SU-DHL-6 (cell line): ENCODE data around the gene HECW1.

ENCODE experiments used
- H2AFZ ChIP-seq: fragments of 200-600 bp; sonication (generic); 2 replicates; pipeline ENCODE4 v1.6.1; 2014; ENCODE audit warnings: low read depth, mild to moderate bottlenecking, moderate library complexity, mixed read lengths, antibody characterized with exemption, low read length; ENCODE audit not compliant: severe bottlenecking
- H3F3A ChIP-seq: fragments of 200-600 bp; shearing (Covaris generic); 2 replicates; pipeline ENCODE4 v1.6.0; 2016; ENCODE audit warnings: antibody characterized with exemption, mild to moderate bottlenecking; ENCODE audit not compliant: insufficient read depth
- H3K27ac ChIP-seq: fragments of 200-600 bp; sonication (generic); 2 replicates; pipeline ENCODE4 v1.5.1; 2016; ENCODE audit warnings: low read depth, mild to moderate bottlenecking, low read length, moderate library complexity, mixed read lengths
- H3K27me3 ChIP-seq: fragments of 200-600 bp; sonication (generic), shearing (Covaris generic); 2 replicates; pipeline ENCODE4 v1.6.0; 2014; ENCODE audit warnings: mild to moderate bottlenecking, low read length
- H3K36me3 ChIP-seq: fragments of 200-600 bp; sonication (generic); 2 replicates; pipeline ENCODE4 v1.6.1; 2014; ENCODE audit warnings: mild to moderate bottlenecking, low read length, mixed read lengths
- H3K4me2 ChIP-seq: fragments of 300-600, 200-600 bp; shearing (Covaris generic), sonication (generic); 2 replicates; pipeline ENCODE4 v1.6.0; 2014; ENCODE audit warnings: low read length, low read depth, mild to moderate bottlenecking; ENCODE audit not compliant: poor library complexity, severe bottlenecking
- H3K4me3 ChIP-seq: fragments of 200-600 bp; sonication (generic); 2 replicates; pipeline ENCODE4 v1.5.1; 2014; ENCODE audit warnings: antibody characterized with exemption, low read length, mild to moderate bottlenecking, mixed read lengths; ENCODE audit not compliant: insufficient read depth, poor library complexity, severe bottlenecking
- H3K79me2 ChIP-seq: fragments of 200-600 bp; sonication (generic); 2 replicates; pipeline ENCODE4 v1.6.1; 2014; ENCODE audit warnings: mild to moderate bottlenecking, low read length, moderate library complexity; ENCODE audit not compliant: insufficient read depth
- H3K9ac ChIP-seq: fragments of 200-600 bp; sonication (generic); 2 replicates; pipeline ENCODE4 v1.7.0; 2014; ENCODE audit warnings: mild to moderate bottlenecking, low read length
- H3K9me2 ChIP-seq: fragments of 200-600 bp; sonication (generic); replicated peaks from 2 replicates; pipeline ENCODE4 v1.6.1; 2014; ENCODE audit warnings: low read length; ENCODE audit not compliant: insufficient read depth
- H3K9me3 ChIP-seq: fragments of 200-600 bp; sonication (generic); 2 replicates; pipeline ENCODE4 v1.6.1; 2014; ENCODE audit warnings: low read length, mixed read lengths; ENCODE audit not compliant: insufficient read depth
- H4K20me1 ChIP-seq: fragments of 200-600 bp; sonication (generic); 2 replicates; pipeline ENCODE4 v1.6.1; 2014; ENCODE audit warnings: low read depth, mild to moderate bottlenecking, antibody characterized with exemption, low read length, moderate library complexity, mixed read lengths
- CTCF ChIP-seq: fragments of 200-600 bp; sonication (generic); IDR thresholded peaks from one replicate; pipeline ENCODE4 v1.5.1; 2017; ENCODE audit warnings: antibody characterized with exemption, mild to moderate bottlenecking, low read length, moderate library complexity; ENCODE audit not compliant: insufficient read depth, poor library complexity, severe bottlenecking
- EZH2phosphoT487 ChIP-seq: fragments of 200-600 bp; sonication (generic), shearing (Covaris generic); conservative IDR thresholded peaks from 2 replicates; pipeline ENCODE4 v1.6.1; 2018; ENCODE audit warnings: mild to moderate bottlenecking, antibody characterized with exemption, low read length, moderate library complexity, mixed read lengths

Gene HECW1

GRCh38 chr7:43113622-43114457 lies 1.4 kb downstream of the HECW1 start:
- no peaks in the 10 kb centered on the region for H3F3A ChIP-seq
- H3K27me3 ChIP-seq: no peaks in the 10 kb centered on the region
- H3K4me3 ChIP-seq: no peak overlapping the region
- no peaks in the 10 kb centered on the region for H3K9me2 ChIP-seq
- no peak overlapping the region for H3K27ac ChIP-seq
- H2AFZ ChIP-seq: no peak overlapping the region
- TF ChIP-seq EZH2phosphoT487: no peak
- no peak for TF ChIP-seq CTCF
- H3K9me3 ChIP-seq: no peaks in the 10 kb centered on the region
- no peak overlapping the region for H3K4me2 ChIP-seq
- H3K36me3 ChIP-seq: no peaks in the 10 kb centered on the region
- H3K9ac ChIP-seq: no peak overlapping the region
- H3K79me2 ChIP-seq: no peaks in the 10 kb centered on the region
- no peaks in the 10 kb centered on the region for H4K20me1 ChIP-seq

- no peaks in the 10 kb centered on the region for H3K36me3 ChIP-seq
- H3K9me2 ChIP-seq: no peaks in the 10 kb centered on the region
- no peak overlapping the region for H3K4me2 ChIP-seq
Measured at GRCh38 chr7:43114458-43114780, 2.0 kb downstream of the HECW1 start.

GRCh38 chr7:43116451-43116850 lies 4.0 kb downstream of the HECW1 start:
- 0 out of 2 replicates have a peak, but pooled peaks cover 2% of the 10 kb centered on the region for H3K27me3 ChIP-seq
- TF ChIP-seq EZH2phosphoT487: no peak
- TF ChIP-seq CTCF: no peak

More at GRCh38 chr7:43114458-43114780, 2.0 kb downstream of the HECW1 start:
- Histone ChIP-seq H3K4me3 (no peak overlapping the region), H3F3A (no peaks in the 10 kb centered on the region), H3K9me3 (no peaks in the 10 kb centered on the region), H4K20me1 (no peaks in the 10 kb centered on the region), H3K79me2 (no peaks in the 10 kb centered on the region), H3K27me3 (no peaks in the 10 kb centered on the region), H3K9ac (no peak overlapping the region), H3K27ac (no peak overlapping the region), H2AFZ (no peak overlapping the region)
- TF ChIP-seq CTCF (no peak), EZH2phosphoT487 (no peak)

More at GRCh38 chr7:43116451-43116850, 4.0 kb downstream of the HECW1 start:
- no peak overlapping the region for H2AFZ ChIP-seq
- no peaks in the 10 kb centered on the region for H3K79me2 ChIP-seq
- H3K9ac ChIP-seq: no peak overlapping the region
- H3F3A ChIP-seq: no peaks in the 10 kb centered on the region
- H3K27ac ChIP-seq: no peak overlapping the region
- no peaks in the 10 kb centered on the region for H3K36me3 ChIP-seq
- H3K9me3 ChIP-seq: no peaks in the 10 kb centered on the region
- no peaks in the 10 kb centered on the region for H4K20me1 ChIP-seq
- H3K4me2 ChIP-seq: no peak overlapping the region
- no peaks in the 10 kb centered on the region for H3K9me2 ChIP-seq
- H3K4me3 ChIP-seq: no peak overlapping the region
